CD4-positive, alpha-beta T cell treated with Interleukin-15 for 4 hours (primary cell): ENCODE measurements around the gene ZNF322.

Source experiments
- DNase-seq: peaks from one replicate; pipeline ENCODE4 v3.0.0-alpha.2; 2020; ENCODE audit warnings: low spot score

Gene ZNF322

GRCh38 chr6:26588965-26589364 is 70.6 kb downstream of the ZNF322 start:
- no peak for DNase-seq
